ENCODE measurements around the gene FOXJ3.

FOXJ3 gene

DNA sequence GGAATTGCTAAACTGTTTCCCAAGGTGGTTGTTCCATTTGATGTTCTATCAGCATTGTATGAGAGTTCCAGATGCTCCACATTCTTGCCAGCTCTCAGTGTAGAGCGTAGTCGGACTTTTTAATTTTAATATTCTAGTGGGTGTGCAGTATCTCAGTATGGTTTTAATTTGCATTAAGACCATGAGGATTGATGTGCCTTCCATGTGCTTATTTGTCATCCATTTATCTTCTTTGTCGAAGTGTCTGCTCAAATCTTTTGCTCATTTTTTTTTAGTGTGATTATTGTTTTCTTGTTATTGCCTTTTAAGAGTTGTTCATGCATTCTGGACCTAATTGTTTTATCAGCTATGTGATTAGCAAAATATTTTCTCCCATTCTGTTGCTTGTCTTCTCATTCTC lies 195.6 kb downstream of the FOXJ3 start:
- DNase-seq: no peak

DNA sequence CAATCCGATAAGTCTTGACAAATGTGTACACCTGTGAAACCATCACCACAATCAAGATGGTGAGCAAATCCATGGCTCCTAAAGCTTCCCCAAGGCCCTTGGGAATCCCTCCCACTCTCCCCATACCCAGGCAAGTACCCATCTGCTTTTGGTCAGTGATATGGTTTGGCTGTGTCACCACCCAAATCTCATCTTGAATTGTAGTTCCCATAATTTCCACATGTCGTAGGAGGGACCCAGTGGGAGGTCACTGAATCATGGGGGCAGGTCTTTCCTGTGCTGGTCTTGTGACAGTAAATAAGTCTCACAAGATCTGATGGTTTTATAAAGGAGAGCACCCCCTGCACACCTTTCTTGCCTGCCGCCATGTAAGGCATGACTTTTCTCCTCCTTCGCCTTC lies 196.4 kb downstream of the FOXJ3 start:
- no peak for DNase-seq

DNA sequence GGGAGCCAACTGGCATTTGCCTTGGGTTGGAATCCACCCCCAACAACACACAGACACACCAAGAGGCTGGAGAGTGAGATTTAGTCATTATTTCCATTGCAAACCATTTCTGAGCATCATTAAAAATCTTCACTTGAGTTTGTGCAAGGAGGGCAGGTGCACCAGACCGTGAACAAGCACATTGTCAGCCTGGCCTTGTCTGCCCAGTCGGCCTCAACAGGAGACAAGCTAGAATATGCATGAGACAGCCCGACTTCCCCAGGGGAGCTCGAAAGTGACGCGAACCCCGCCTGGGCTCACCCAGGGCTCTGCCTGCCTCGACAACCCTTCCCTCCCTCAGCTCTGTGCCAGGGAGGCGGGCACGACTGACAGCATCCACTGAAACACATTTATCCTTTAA lies 197.3 kb downstream of the FOXJ3 start:
- DNase-seq: no peak

GRCh38 chr1:42136466-42136865 lies 198.6 kb downstream of the FOXJ3 start:
- DNase-seq: no peak

- no peak for DNase-seq
Observed at GRCh38 chr1:42135426-42135825, 199.6 kb downstream of the FOXJ3 start.

DNA sequence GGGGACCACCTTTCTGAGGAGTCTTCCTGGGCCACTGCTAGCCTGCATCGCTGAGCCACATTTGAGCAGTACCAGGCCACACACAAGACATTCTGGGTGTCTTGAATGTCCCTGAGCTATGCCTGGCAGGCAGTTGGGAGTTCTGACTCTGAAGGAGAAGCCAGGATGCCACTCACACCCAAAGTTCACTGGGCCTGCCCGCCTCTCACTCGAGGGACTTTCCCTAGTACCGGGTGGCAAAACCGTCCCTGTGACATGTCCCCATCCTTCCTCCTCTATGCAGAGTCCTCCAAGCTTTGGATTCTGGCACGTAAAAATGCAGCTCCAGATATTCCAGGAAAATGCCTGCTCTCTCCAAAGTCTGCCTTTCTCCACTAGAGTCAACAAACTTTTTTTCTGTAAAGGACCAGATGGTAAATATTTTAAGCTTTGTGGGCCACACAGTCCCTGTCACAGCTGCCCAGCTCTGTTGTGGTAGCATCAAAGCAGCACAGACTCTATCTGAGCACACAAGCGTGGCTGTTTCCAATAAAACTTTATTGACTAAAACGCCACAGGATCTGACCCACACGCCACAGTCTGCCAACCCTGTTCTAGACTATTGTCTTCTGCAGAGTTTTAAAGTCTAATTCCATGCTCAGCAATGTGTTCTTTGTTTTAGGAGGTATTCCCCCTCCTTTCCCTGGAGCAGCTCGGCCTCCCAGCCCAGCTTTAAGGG lies 201.1 kb downstream of the FOXJ3 start:
- no peak for DNase-seq

GRCh38 chr1:42133390-42133789 lies 201.6 kb downstream of the FOXJ3 start:
- no peak for DNase-seq

DNA sequence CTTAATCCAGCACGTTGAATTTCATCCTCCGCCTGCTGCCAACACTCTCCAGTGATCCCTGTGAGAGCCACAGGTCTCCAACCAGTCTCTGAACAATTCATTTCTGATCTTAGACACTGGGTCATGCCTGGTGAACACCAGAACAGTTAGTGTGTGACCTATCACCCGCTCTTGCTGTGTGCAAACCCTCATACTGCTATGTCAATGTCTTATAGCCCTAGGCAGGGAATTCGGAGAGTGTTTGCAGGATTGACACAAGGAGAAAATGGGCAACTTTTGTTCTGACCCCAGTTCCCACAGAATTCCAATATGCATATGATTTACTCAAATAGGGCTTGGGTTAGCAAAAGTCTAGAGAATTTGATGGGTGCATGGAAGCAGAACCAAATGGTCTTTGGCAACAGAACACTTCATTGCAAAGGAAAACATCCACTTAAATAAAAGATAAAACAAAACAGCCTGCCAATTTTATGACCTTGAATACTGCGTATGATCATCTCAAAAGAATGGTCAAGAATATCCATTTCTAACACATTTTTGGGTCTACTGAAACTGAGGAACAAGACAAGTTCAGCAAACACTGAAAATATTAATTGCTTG lies 204.9 kb downstream of the FOXJ3 start:
- no peak for DNase-seq

DNA sequence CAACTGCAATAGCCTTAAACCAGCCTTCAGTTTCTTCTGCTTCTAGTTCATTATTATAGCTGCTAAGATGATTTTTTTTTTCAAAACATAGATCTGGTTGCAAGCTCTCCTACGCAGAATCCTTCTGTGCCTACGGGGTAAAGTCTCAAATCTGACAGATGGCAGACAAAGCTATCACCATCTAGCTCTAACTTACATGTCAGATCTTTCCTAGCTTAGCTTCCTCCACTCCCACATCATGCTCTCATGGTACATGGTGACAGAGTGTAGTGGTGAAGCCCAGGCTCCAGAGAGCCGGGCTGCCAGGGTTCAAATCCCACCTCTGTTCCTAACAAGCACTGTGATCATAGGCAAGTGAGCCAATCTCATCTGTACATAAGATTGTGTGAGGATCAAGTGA lies 206.1 kb downstream of the FOXJ3 start:
- DNase-seq: no peak

- no peak for DNase-seq
Observed at GRCh38 chr1:42128499-42128898, 206.5 kb downstream of the FOXJ3 start.

DNA sequence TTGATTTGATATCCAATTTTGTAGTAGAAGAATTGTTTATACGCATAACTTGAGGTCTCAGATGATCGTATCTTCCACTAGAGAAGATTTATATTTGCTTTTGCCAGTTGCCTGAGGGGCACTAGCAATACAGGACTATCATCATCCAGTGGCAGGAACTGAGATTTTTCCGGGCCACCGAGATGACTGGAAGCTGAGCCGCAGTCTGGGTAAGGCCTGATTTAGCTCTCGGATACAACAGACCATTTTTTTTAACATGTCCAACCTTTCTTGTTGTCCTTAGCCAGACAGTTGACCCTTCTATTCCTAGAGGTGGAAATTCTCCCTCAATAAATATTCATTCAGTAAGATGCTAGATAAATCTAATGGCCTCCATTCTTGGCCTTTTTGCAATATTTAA lies 207.3 kb downstream of the FOXJ3 start:
- DNase-seq: no peak
